Uterus (tissue), 2 donors: Measurements from ENCODE around the gene DLGAP1.

ENCODE experiments used
- CTCF ChIP-seq, 4 experiments: fragments of 200-600 bp in 2 of 4; fragments of 450-650 bp in 2 of 4; sonication (generic) in 2 of 4; IDR thresholded peaks; one replicate each; pipeline ENCODE4 v1.5.1; 2016 to 2019; ENCODE audit warnings: antibody characterized with exemption in 4 of 4, mild to moderate bottlenecking in 2 of 4, moderate library complexity in 1 of 4
- POLR2A ChIP-seq, 2 donors: fragments of 450-650 bp; IDR thresholded peaks; one replicate each; pipeline ENCODE4 v1.6.1; 2016; ENCODE audit warnings: antibody characterized with exemption in 2 of 2, mild to moderate bottlenecking in 1 of 2, moderate library complexity in 1 of 2

DNA sequence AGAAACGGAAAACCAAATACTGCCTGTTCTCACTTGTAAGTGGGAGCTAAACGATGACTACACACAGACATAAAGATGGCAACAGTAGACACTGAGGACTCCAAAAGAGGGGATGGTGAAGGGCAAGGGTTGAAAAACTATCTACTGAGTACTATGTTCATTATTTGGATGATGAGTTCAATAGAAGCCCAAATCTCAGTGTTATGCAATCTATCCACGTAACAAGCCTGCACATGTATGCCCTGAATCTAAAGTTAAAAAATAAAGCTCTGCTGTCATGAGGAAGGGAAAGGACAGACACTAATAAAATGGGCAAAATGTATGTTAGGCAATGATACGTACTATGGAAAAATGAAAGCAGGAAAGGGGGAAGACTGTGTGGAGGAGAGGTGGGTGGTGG lies 629.1 kb downstream of the DLGAP1 start:
- TF ChIP-seq CTCF (IDR thresholded peaks at IDR 0.05) (no peak), POLR2A (IDR thresholded peaks at IDR 0.05) (no peak)
